ENCODE results near the gene NTN5. TPM values are rescaled to one million over a fixed set of nuclear protein-coding genes. Genes with fewer than 3 reads are reported as not detected.

The NTN5 gene
- total and polyA plus RNA-seq, 9 of the 15 experiments (the other 6 are each of a cell fraction or from before 2014, with no cell fraction given), result not detected

DNA sequence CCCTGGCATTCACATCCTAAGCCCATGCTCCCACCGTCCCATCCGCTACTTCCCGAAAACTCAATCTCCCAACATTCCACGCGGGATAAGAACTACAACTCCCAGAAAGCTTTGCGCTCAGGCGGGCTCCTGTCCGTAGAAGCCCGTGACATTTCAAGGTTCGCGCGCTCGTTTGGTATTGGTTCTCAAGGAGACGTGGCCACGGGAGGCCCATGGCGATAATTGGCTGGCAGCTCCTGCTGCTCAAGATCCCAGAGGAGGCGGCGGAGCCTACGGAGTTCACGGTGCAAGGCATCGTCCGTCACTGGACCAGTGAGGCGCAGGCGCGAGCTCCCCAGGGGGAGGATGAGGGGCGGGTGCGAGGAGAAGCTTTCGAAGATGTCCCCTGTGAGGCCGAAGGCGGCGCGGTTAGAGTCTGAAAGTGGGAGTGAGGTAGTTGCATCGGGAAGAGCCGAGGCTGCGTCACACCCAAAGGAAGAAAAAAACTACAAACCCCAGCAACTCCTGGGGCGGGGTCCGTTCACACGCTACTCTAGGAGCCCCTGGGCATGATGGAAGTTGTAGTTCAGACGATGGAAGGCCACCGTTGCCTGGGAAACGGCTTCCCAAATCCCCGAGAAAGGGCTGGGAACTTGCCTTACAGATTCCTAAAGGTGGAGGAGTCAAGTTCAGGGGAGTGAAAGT, 47.9 kb upstream of the NTN5 start (continued):
- TF ChIP-seq THAP12 (CRISPR knock-in tag; IDR thresholded peaks at IDR 0.05), result no peak
- peak in 1 of 2 experiments; percentile 61; a peak in 2 of 4 replicates for TF ChIP-seq RCOR1 (IDR thresholded peaks at IDR 0.05; ENCODE audit: borderline replicate concordance in 1 of 2, low read depth in 2 of 2, low read length in 2 of 2)
- TF ChIP-seq EWSR1 (IDR thresholded peaks at IDR 0.05; ENCODE audit: borderline replicate concordance, low read depth, partially characterized antibody), result no peak
- TF ChIP-seq RBM34 (IDR thresholded peaks at IDR 0.05; ENCODE audit: borderline replicate concordance, insufficient read depth, low read length), result no peak
- TF ChIP-seq NKRF (IDR thresholded peaks at IDR 0.05; ENCODE audit: borderline replicate concordance), result no peak
- TF ChIP-seq, protein P1, sequence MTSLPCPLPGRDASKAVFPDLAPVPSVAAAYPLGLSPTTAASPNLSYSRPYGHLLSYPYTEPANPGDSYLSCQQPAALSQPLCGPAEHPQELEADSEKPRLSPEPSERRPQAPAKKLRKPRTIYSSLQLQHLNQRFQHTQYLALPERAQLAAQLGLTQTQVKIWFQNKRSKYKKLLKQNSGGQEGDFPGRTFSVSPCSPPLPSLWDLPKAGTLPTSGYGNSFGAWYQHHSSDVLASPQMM (CRISPR knock-in tag; IDR thresholded peaks at IDR 0.05), result no peak
- no peak for TF ChIP-seq RUNX1 (IDR thresholded peaks at IDR 0.05; ENCODE audit: low read depth)
- no peak for TF ChIP-seq TAF9B (IDR thresholded peaks at IDR 0.05; ENCODE audit: partially characterized antibody)
- TF ChIP-seq, protein P2, sequence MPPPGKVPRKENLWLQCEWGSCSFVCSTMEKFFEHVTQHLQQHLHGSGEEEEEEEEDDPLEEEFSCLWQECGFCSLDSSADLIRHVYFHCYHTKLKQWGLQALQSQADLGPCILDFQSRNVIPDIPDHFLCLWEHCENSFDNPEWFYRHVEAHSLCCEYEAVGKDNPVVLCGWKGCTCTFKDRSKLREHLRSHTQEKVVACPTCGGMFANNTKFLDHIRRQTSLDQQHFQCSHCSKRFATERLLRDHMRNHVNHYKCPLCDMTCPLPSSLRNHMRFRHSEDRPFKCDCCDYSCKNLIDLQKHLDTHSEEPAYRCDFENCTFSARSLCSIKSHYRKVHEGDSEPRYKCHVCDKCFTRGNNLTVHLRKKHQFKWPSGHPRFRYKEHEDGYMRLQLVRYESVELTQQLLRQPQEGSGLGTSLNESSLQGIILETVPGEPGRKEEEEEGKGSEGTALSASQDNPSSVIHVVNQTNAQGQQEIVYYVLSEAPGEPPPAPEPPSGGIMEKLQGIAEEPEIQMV (tag; conservative IDR thresholded peaks at IDR 0.05; ENCODE audit: low read depth), result no peak
- TF ChIP-seq FIP1L1 (IDR thresholded peaks at IDR 0.05; ENCODE audit: low read depth, low read length, poor library complexity, severe bottlenecking), result no peak
- TF ChIP-seq RBM15 (IDR thresholded peaks at IDR 0.05; ENCODE audit: insufficient read depth, low read length), result no peak
- TF ChIP-seq ZNF445 (CRISPR knock-in tag; IDR thresholded peaks at IDR 0.05; ENCODE audit: low read depth), result no peak
- peak; percentile 97 for TF ChIP-seq NFYB (IDR thresholded peaks at IDR 0.05; ENCODE audit: extremely low read depth, insufficient read length)
- peak; percentile 83 for TF ChIP-seq ATF7 (IDR thresholded peaks at IDR 0.05)
- peak; percentile 37; the same call in 1 of the 2 replicates for TF ChIP-seq KLF13 (tag; IDR thresholded peaks at IDR 0.05; ENCODE audit: borderline replicate concordance, low read depth)
- TF ChIP-seq ZBTB1 (CRISPR knock-in tag; IDR thresholded peaks at IDR 0.05; ENCODE audit: borderline replicate concordance, low read depth), result no peak
- TF ChIP-seq PTBP1 (IDR thresholded peaks at IDR 0.05; ENCODE audit: low read depth, low read length), result no peak
- peak; percentile 63; the same call in 1 of the 2 replicates for TF ChIP-seq FOXJ2 (tag; IDR thresholded peaks at IDR 0.05)
- peak; percentile 91 for TF ChIP-seq ZNF143 (CRISPR knock-in tag; IDR thresholded peaks at IDR 0.05)
- TF ChIP-seq SMAD1 (IDR thresholded peaks at IDR 0.05; ENCODE audit: low read depth, low read length, partially characterized antibody), result no peak
